Measurements from ENCODE around the gene SIAH3.

Gene SIAH3

DNA sequence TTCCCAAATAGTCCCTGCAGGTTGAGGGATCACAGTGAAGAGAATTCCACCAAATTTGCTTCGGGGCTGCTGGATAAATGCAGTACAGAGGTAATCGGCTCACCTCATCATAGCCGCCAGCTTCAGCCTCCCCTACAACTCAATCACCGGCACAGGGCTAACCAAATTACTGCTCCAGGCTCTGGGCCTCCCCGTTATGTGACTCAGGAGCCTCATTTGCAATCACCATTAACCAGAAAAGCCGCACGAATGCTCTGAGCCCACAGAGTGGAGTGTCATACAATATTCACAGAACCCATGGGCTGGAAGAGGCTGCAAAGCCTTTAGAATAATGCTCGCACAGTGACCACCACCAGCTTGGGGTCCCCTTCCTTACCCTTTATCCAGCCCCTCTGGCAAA is 4.9 kb downstream of the SIAH3 start:
- no peak overlapping the region for H3K4me3 ChIP-seq (ENCODE audit: insufficient read depth, low read depth, low read length, poor library complexity, severe bottlenecking)
- no peak overlapping the region for H3K27ac ChIP-seq (ENCODE audit: insufficient read depth, low read length, poor library complexity, severe bottlenecking)
- H3K4me1 ChIP-seq (ENCODE audit: control insufficient read depth, insufficient read depth, low read length, poor library complexity, severe bottlenecking): peaks cover 20% of the 10 kb centered on the region
- H3K36me3 ChIP-seq (ENCODE audit: control insufficient read depth, insufficient read depth, low read length): no peaks in the 10 kb centered on the region
- DNase-seq: no peak
- no peaks in the 10 kb centered on the region for H3K27me3 ChIP-seq (replicated peaks; ENCODE audit: control insufficient read depth, insufficient read depth, low read length, poor library complexity, severe bottlenecking)
- H3K9me3 ChIP-seq (ENCODE audit: control insufficient read depth, low read length): no peaks in the 10 kb centered on the region

DNA sequence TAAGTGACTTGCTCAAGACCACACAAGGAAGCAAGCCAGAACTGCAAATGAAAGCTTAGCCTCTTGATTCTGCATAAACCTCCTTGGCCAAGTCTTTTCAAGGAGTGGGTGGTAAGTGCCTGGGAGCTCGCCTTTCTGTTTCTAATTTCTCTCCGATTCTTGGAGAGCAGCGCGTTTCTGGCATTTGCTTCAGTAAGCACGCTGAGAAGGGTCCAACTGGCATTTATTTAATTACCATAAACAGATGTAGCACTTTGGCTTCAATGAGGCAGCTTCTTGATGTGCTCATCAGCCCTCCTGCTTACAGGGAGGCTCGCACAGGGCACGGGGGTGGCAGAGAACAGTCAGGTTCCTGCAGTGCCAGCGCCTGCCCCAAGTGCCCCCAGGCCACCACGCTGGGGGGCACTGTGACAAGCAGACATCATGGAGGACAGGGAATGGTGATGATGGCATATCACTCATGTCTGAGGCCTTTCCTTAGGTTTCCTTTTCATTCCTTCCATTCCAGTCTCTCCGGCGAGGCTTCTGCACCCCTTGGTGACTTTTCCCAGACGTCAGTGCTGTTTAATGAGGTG is 13.3 kb downstream of the SIAH3 start:
- Histone ChIP-seq H3K4me3 (ENCODE audit: insufficient read depth, low read depth, low read length, poor library complexity, severe bottlenecking) (no peak overlapping the region), H3K4me1 (ENCODE audit: control insufficient read depth, insufficient read depth, low read length, poor library complexity, severe bottlenecking) (no peaks in the 10 kb centered on the region), H3K27me3 (replicated peaks; ENCODE audit: control insufficient read depth, insufficient read depth, low read length, poor library complexity, severe bottlenecking) (no peaks in the 10 kb centered on the region), H3K27ac (ENCODE audit: insufficient read depth, low read length, poor library complexity, severe bottlenecking) (no peak overlapping the region), H3K36me3 (ENCODE audit: control insufficient read depth, insufficient read depth, low read length) (no peaks in the 10 kb centered on the region), H3K9me3 (ENCODE audit: control insufficient read depth, low read length) (no peaks in the 10 kb centered on the region)
- DNase-seq: no peak

DNA sequence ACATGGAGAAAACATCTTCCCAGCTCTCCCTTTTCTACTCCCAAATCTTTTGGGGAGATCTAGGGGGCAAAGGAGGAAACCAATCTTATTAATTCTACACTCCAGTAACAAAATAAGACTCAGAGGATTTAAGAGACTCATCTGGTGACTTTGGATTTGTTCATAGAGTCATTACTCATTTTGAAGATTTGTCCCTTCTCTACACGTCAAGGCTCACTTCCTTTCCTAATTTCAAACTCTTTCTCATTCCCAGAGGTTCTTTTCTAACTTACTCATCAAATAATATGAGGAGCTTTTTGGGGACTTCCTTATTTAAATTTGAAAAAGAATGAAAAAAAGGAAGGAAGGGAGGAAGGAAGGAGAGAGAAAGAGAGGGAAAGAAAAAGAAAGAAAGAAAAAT is 14.4 kb downstream of the SIAH3 start:
- no peaks in the 10 kb centered on the region for H3K9me3 ChIP-seq (ENCODE audit: control insufficient read depth, low read length)
- no peak for DNase-seq

GRCh38 chr13:45834411-45834994 is 17.1 kb downstream of the SIAH3 start:
- Histone ChIP-seq H3K4me1 (ENCODE audit: control insufficient read depth, insufficient read depth, low read length, poor library complexity, severe bottlenecking) (no peaks in the 10 kb centered on the region), H3K36me3 (ENCODE audit: control insufficient read depth, insufficient read depth, low read length) (no peaks in the 10 kb centered on the region), H3K27ac (ENCODE audit: insufficient read depth, low read length, poor library complexity, severe bottlenecking) (no peak overlapping the region), H3K27me3 (replicated peaks; ENCODE audit: control insufficient read depth, insufficient read depth, low read length, poor library complexity, severe bottlenecking) (no peaks in the 10 kb centered on the region), H3K9me3 (ENCODE audit: control insufficient read depth, low read length) (no peaks in the 10 kb centered on the region), H3K4me3 (ENCODE audit: insufficient read depth, low read depth, low read length, poor library complexity, severe bottlenecking) (no peak overlapping the region)
- no peak for DNase-seq

More for the DNA sequence above, 14.4 kb downstream of the SIAH3 start:
- Histone ChIP-seq H3K27ac (ENCODE audit: insufficient read depth, low read length, poor library complexity, severe bottlenecking) (no peak overlapping the region), H3K4me1 (ENCODE audit: control insufficient read depth, insufficient read depth, low read length, poor library complexity, severe bottlenecking) (no peaks in the 10 kb centered on the region), H3K36me3 (ENCODE audit: control insufficient read depth, insufficient read depth, low read length) (no peaks in the 10 kb centered on the region), H3K27me3 (replicated peaks; ENCODE audit: control insufficient read depth, insufficient read depth, low read length, poor library complexity, severe bottlenecking) (no peaks in the 10 kb centered on the region), H3K4me3 (ENCODE audit: insufficient read depth, low read depth, low read length, poor library complexity, severe bottlenecking) (no peak overlapping the region)

GRCh38 chr13:45833663-45834375 is 17.7 kb downstream of the SIAH3 start:
- no peaks in the 10 kb centered on the region for H3K36me3 ChIP-seq (ENCODE audit: control insufficient read depth, insufficient read depth, low read length)
- no peak overlapping the region for H3K27ac ChIP-seq (ENCODE audit: insufficient read depth, low read length, poor library complexity, severe bottlenecking)
- no peaks in the 10 kb centered on the region for H3K27me3 ChIP-seq (replicated peaks; ENCODE audit: control insufficient read depth, insufficient read depth, low read length, poor library complexity, severe bottlenecking)
- H3K4me1 ChIP-seq (ENCODE audit: control insufficient read depth, insufficient read depth, low read length, poor library complexity, severe bottlenecking): no peaks in the 10 kb centered on the region
- no peaks in the 10 kb centered on the region for H3K9me3 ChIP-seq (ENCODE audit: control insufficient read depth, low read length)
- no peak for DNase-seq
- H3K4me3 ChIP-seq (ENCODE audit: insufficient read depth, low read depth, low read length, poor library complexity, severe bottlenecking): no peak overlapping the region

DNA sequence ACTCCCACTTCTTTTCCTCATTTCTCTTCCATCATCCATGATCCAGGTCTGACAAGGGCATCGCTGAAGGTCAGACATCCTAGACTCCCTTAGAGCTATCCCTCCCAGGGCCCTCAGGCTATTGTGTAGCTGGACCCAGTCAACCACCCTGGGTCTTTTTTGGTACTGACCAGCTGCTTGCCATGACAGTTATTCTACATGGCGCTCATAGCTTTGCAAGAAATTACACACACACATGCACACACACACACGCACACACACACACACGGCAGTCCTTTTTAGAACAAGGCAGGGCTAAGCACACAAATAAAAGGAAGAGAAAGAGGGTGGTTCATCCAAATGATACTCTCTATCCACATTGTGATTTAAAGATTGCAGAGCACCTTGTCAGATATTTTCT is 18.3 kb downstream of the SIAH3 start:
- Histone ChIP-seq H3K27ac (ENCODE audit: insufficient read depth, low read length, poor library complexity, severe bottlenecking) (no peak overlapping the region), H3K4me1 (ENCODE audit: control insufficient read depth, insufficient read depth, low read length, poor library complexity, severe bottlenecking) (no peaks in the 10 kb centered on the region), H3K27me3 (replicated peaks; ENCODE audit: control insufficient read depth, insufficient read depth, low read length, poor library complexity, severe bottlenecking) (no peaks in the 10 kb centered on the region), H3K9me3 (ENCODE audit: control insufficient read depth, low read length) (no peaks in the 10 kb centered on the region), H3K36me3 (ENCODE audit: control insufficient read depth, insufficient read depth, low read length) (no peaks in the 10 kb centered on the region), H3K4me3 (ENCODE audit: insufficient read depth, low read depth, low read length, poor library complexity, severe bottlenecking) (no peak overlapping the region)
- DNase-seq: no peak

GRCh38 chr13:45831851-45832250 is 19.7 kb downstream of the SIAH3 start:
- H3K4me3 ChIP-seq (ENCODE audit: insufficient read depth, low read depth, low read length, poor library complexity, severe bottlenecking): no peak overlapping the region
- H3K4me1 ChIP-seq (ENCODE audit: control insufficient read depth, insufficient read depth, low read length, poor library complexity, severe bottlenecking): no peaks in the 10 kb centered on the region
- H3K27me3 ChIP-seq (replicated peaks; ENCODE audit: control insufficient read depth, insufficient read depth, low read length, poor library complexity, severe bottlenecking): no peaks in the 10 kb centered on the region
- no peaks in the 10 kb centered on the region for H3K36me3 ChIP-seq (ENCODE audit: control insufficient read depth, insufficient read depth, low read length)
- no peak overlapping the region for H3K27ac ChIP-seq (ENCODE audit: insufficient read depth, low read length, poor library complexity, severe bottlenecking)
- no peak for DNase-seq
- no peaks in the 10 kb centered on the region for H3K9me3 ChIP-seq (ENCODE audit: control insufficient read depth, low read length)

DNA sequence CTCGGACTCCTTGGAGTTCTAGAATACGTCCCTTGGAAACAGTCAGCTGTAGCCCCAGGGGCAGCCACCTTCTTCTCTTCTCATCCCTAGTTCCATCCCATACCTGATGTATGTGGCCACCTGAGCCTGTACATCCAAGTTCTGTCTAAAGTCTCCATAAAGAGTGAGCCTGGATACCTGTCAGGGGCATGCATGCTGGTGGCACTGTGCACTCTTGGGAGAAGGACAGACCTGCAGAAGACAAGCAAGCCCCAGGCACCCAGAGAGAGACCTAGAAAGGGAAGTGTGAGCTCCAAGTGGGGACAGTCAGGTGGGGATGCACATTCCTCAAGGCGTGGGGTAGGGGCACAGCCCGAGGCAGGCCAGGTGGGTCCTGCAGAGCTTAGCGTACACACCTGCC is 21.4 kb downstream of the SIAH3 start:
- no peaks in the 10 kb centered on the region for H3K4me1 ChIP-seq (ENCODE audit: control insufficient read depth, insufficient read depth, low read length, poor library complexity, severe bottlenecking)
- H3K27me3 ChIP-seq (replicated peaks; ENCODE audit: control insufficient read depth, insufficient read depth, low read length, poor library complexity, severe bottlenecking): no peaks in the 10 kb centered on the region
- DNase-seq: no peak
- H3K27ac ChIP-seq (ENCODE audit: insufficient read depth, low read length, poor library complexity, severe bottlenecking): no peak overlapping the region
- no peaks in the 10 kb centered on the region for H3K36me3 ChIP-seq (ENCODE audit: control insufficient read depth, insufficient read depth, low read length)
- no peaks in the 10 kb centered on the region for H3K9me3 ChIP-seq (ENCODE audit: control insufficient read depth, low read length)
- H3K4me3 ChIP-seq (ENCODE audit: insufficient read depth, low read depth, low read length, poor library complexity, severe bottlenecking): no peak overlapping the region

- no peaks in the 10 kb centered on the region for H3K27me3 ChIP-seq (replicated peaks; ENCODE audit: control insufficient read depth, insufficient read depth, low read length, poor library complexity, severe bottlenecking)
- H3K9me3 ChIP-seq (ENCODE audit: control insufficient read depth, low read length): no peaks in the 10 kb centered on the region
- H3K4me3 ChIP-seq (ENCODE audit: insufficient read depth, low read depth, low read length, poor library complexity, severe bottlenecking): no peak overlapping the region
- H3K36me3 ChIP-seq (ENCODE audit: control insufficient read depth, insufficient read depth, low read length): no peaks in the 10 kb centered on the region
- H3K4me1 ChIP-seq (ENCODE audit: control insufficient read depth, insufficient read depth, low read length, poor library complexity, severe bottlenecking): no peaks in the 10 kb centered on the region
- DNase-seq: no peak
- H3K27ac ChIP-seq (ENCODE audit: insufficient read depth, low read length, poor library complexity, severe bottlenecking): no peak overlapping the region
These were observed 23.1 kb downstream of the SIAH3 start for GRCh38 chr13:45828256-45828968.

- Histone ChIP-seq H3K27ac (ENCODE audit: insufficient read depth, low read length, poor library complexity, severe bottlenecking) (no peak overlapping the region), H3K4me1 (ENCODE audit: control insufficient read depth, insufficient read depth, low read length, poor library complexity, severe bottlenecking) (no peaks in the 10 kb centered on the region), H3K36me3 (ENCODE audit: control insufficient read depth, insufficient read depth, low read length) (no peaks in the 10 kb centered on the region), H3K27me3 (replicated peaks; ENCODE audit: control insufficient read depth, insufficient read depth, low read length, poor library complexity, severe bottlenecking) (no peaks in the 10 kb centered on the region), H3K4me3 (ENCODE audit: insufficient read depth, low read depth, low read length, poor library complexity, severe bottlenecking) (no peak overlapping the region), H3K9me3 (ENCODE audit: control insufficient read depth, low read length) (no peaks in the 10 kb centered on the region)
- DNase-seq: no peak
These were observed 24.2 kb downstream of the SIAH3 start for GRCh38 chr13:45827318-45827717.

All from effector memory CD4-positive, alpha-beta T cell (primary cell).